DOHH2 (cell line): ENCODE results near the gene TEF.

Experiments used
- CTCF ChIP-seq: fragments of 200-600 bp; sonication (generic); IDR thresholded peaks from one replicate; pipeline ENCODE4 v1.5.1; 2014; ENCODE audit warnings: antibody characterized with exemption, mild to moderate bottlenecking, low read depth, low read length; ENCODE audit not compliant: poor library complexity, severe bottlenecking
- EZH2phosphoT487 ChIP-seq: fragments of 200-600 bp; sonication (generic); IDR thresholded peaks from 2 replicates; pipeline ENCODE4 v1.6.1; 2017; ENCODE audit warnings: borderline replicate concordance, mild to moderate bottlenecking, antibody characterized with exemption, low read length, moderate library complexity, mixed read lengths

GRCh38 chr22:41347066-41347859 lies 34.5 kb upstream of the TEF start:
- no peak for TF ChIP-seq CTCF
- no peak for TF ChIP-seq EZH2phosphoT487
